ENCODE results near the gene C5orf46.

The C5orf46 gene

GRCh38 chr5:147912011-147912410 is 5.7 kb upstream of the C5orf46 start:
- no peak for DNase-seq (ENCODE audit: insufficient read length, low spot score)
- no peak for FAIRE-seq
- TF ChIP-seq CTCF (IDR thresholded peaks at IDR 0.05; ENCODE audit: insufficient read depth, missing control alignments): no peak

DNA sequence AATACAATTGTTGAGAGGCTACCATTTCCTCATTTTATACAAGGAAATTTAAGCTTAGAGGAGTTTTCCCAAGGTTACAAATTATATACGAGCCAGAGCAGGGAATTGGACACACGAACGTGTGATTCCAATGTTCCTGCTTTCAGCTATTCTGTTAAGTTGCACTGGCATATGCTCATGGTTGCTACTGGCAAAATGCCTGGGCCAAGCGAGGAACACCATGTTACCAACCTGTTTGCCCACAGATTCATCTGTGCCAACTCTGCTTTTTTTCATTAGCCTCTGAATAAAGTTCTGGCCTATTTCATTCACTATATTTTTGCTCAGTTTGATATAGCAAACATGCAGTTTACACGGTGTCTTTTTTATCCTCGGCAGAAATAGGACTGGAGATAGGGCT is 5.1 kb upstream of the C5orf46 start:
- no peak for FAIRE-seq

DNA sequence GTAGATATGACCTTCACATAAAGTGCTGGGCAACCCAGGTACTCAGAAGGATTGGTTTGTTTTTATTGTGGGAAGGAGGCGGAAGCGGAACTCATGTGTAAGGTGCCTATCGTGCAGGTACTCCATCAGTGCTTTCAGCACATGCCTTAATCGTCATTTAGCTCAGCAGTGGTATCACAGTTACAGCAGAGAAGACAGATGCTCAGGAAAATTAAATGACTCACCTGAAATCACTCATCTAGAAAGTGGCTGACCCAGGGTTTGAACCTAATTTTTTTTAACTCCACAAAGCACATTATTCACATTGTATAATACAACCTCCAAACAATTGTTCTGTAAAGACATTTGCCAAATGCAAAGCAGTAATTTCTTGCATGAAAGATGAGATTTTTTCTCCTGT is 2.2 kb downstream of the C5orf46 start:
- no peak for FAIRE-seq
- TF ChIP-seq CTCF (IDR thresholded peaks at IDR 0.05; ENCODE audit: insufficient read depth, missing control alignments): no peak

More for the DNA sequence above, 5.1 kb upstream of the C5orf46 start:
- DNase-seq (ENCODE audit: insufficient read length, low spot score): no peak
- TF ChIP-seq CTCF (IDR thresholded peaks at IDR 0.05; ENCODE audit: insufficient read depth, missing control alignments): no peak

DNA sequence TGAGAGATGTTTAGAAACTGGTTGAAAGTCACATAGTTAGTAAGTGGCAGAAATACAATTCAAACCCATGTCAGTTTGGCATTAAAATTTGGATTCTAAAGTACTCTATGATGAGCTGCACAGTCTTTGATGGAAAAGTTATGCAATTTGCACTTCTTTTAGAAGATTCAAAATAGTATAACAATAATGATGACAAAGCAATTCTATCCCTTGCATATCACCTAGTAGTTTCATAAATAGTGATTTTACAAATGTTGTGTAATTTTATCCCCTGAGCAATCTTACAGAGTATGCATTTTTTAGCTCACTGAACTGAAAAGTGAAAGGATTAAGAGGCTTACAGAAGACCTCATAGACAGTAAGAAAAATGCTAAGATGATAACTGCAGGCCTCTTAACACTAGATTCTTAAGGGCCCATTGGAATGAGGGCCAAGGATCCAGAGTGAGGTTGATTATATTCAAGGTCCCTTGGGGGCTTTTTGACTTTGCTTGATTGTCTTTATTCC is 3.7 kb downstream of the C5orf46 start:
- no peak for TF ChIP-seq CTCF (IDR thresholded peaks at IDR 0.05; ENCODE audit: insufficient read depth, missing control alignments)
- DNase-seq (ENCODE audit: insufficient read length, low spot score): no peak
- no peak for FAIRE-seq

More for the DNA sequence above, 2.2 kb downstream of the C5orf46 start:
- DNase-seq (ENCODE audit: insufficient read length, low spot score): no peak

- FAIRE-seq: no peak
- DNase-seq (ENCODE audit: insufficient read length, low spot score): no peak
- no peak for TF ChIP-seq CTCF (IDR thresholded peaks at IDR 0.05; ENCODE audit: insufficient read depth, missing control alignments)
Observed at GRCh38 chr5:147901599-147902039, 4.7 kb downstream of the C5orf46 start.

- DNase-seq (ENCODE audit: insufficient read length, low spot score): no peak
- no peak for FAIRE-seq
- TF ChIP-seq CTCF (IDR thresholded peaks at IDR 0.05; ENCODE audit: insufficient read depth, missing control alignments): no peak
Observed at GRCh38 chr5:147898875-147899401, 7.4 kb downstream of the C5orf46 start.

GRCh38 chr5:147895864-147896263 is 10.5 kb downstream of the C5orf46 start:
- FAIRE-seq: no peak
- DNase-seq (ENCODE audit: insufficient read length, low spot score): no peak
- no peak for TF ChIP-seq CTCF (IDR thresholded peaks at IDR 0.05; ENCODE audit: insufficient read depth, missing control alignments)
